ENCODE measurements around the gene USF3. TPM values are rescaled to one million over a fixed set of nuclear protein-coding genes. Genes with fewer than 3 reads are reported as not detected.

USF3 gene
- total and polyA plus RNA-seq, 2 experiments from 2014 or later = 10.1 to 23.5 TPM

- H3K4me3 Mint-ChIP-seq = no peak overlapping the region
- H3K36me3 ChIP-seq (ENCODE audit: insufficient read depth) = peaks cover 24% of the 10 kb centered on the region; the same call in 1 of the 2 replicates
- no peak overlapping the region for H3K27ac ChIP-seq (ENCODE audit: low read depth)
- 0 out of 2 replicates have a peak, but pooled peaks cover 5% of the 10 kb centered on the region for H3K79me2 ChIP-seq (replicated peaks; ENCODE audit: insufficient read depth)
- H3K27ac Mint-ChIP-seq = no peak overlapping the region
- no peaks in the 10 kb centered on the region for H3K9me3 Mint-ChIP-seq
- DNase-seq (ENCODE audit: low spot score) (no peak), ATAC-seq (peak; percentile 67)
- peaks cover 42% of the 10 kb centered on the region for H3K36me3 Mint-ChIP-seq (ENCODE audit: low read depth)
- no peak overlapping the region for H3K4me3 ChIP-seq
- H3K4me2 ChIP-seq = no peak overlapping the region
- TF ChIP-seq CREB1 (CRISPR knock-in tag; IDR thresholded peaks at IDR 0.05; ENCODE audit: low read depth) = no peak
- TF ChIP-seq ZNF114 (CRISPR knock-in tag; IDR thresholded peaks at IDR 0.05) = no peak
- TF ChIP-seq NANOG (IDR thresholded peaks at IDR 0.05; ENCODE audit: borderline replicate concordance) = no peak
- TF ChIP-seq, protein P1, sequence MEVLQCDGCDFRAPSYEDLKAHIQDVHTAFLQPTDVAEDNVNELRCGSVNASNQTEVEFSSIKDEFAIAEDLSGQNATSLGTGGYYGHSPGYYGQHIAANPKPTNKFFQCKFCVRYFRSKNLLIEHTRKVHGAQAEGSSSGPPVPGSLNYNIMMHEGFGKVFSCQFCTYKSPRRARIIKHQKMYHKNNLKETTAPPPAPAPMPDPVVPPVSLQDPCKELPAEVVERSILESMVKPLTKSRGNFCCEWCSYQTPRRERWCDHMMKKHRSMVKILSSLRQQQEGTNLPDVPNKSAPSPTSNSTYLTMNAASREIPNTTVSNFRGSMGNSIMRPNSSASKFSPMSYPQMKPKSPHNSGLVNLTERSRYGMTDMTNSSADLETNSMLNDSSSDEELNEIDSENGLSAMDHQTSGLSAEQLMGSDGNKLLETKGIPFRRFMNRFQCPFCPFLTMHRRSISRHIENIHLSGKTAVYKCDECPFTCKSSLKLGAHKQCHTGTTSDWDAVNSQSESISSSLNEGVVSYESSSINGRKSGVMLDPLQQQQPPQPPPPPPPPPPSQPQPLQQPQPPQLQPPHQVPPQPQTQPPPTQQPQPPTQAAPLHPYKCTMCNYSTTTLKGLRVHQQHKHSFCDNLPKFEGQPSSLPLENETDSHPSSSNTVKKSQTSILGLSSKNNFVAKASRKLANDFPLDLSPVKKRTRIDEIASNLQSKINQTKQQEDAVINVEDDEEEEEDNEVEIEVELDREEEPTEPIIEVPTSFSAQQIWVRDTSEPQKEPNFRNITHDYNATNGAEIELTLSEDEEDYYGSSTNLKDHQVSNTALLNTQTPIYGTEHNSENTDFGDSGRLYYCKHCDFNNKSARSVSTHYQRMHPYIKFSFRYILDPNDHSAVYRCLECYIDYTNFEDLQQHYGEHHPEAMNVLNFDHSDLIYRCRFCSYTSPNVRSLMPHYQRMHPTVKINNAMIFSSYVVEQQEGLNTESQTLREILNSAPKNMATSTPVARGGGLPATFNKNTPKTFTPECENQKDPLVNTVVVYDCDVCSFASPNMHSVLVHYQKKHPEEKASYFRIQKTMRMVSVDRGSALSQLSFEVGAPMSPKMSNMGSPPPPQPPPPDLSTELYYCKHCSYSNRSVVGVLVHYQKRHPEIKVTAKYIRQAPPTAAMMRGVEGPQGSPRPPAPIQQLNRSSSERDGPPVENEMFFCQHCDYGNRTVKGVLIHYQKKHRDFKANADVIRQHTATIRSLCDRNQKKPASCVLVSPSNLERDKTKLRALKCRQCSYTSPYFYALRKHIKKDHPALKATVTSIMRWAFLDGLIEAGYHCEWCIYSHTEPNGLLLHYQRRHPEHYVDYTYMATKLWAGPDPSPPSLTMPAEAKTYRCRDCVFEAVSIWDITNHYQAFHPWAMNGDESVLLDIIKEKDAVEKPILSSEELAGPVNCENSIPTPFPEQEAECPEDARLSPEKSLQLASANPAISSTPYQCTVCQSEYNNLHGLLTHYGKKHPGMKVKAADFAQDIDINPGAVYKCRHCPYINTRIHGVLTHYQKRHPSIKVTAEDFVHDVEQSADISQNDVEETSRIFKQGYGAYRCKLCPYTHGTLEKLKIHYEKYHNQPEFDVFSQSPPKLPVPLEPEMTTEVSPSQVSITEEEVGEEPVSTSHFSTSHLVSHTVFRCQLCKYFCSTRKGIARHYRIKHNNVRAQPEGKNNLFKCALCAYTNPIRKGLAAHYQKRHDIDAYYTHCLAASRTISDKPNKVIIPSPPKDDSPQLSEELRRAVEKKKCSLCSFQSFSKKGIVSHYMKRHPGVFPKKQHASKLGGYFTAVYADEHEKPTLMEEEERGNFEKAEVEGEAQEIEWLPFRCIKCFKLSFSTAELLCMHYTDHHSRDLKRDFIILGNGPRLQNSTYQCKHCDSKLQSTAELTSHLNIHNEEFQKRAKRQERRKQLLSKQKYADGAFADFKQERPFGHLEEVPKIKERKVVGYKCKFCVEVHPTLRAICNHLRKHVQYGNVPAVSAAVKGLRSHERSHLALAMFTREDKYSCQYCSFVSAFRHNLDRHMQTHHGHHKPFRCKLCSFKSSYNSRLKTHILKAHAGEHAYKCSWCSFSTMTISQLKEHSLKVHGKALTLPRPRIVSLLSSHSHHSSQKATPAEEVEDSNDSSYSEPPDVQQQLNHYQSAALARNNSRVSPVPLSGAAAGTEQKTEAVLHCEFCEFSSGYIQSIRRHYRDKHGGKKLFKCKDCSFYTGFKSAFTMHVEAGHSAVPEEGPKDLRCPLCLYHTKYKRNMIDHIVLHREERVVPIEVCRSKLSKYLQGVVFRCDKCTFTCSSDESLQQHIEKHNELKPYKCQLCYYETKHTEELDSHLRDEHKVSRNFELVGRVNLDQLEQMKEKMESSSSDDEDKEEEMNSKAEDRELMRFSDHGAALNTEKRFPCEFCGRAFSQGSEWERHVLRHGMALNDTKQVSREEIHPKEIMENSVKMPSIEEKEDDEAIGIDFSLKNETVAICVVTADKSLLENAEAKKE (CRISPR knock-in tag; IDR thresholded peaks at IDR 0.05) = no peak
- TF ChIP-seq, protein P2, sequence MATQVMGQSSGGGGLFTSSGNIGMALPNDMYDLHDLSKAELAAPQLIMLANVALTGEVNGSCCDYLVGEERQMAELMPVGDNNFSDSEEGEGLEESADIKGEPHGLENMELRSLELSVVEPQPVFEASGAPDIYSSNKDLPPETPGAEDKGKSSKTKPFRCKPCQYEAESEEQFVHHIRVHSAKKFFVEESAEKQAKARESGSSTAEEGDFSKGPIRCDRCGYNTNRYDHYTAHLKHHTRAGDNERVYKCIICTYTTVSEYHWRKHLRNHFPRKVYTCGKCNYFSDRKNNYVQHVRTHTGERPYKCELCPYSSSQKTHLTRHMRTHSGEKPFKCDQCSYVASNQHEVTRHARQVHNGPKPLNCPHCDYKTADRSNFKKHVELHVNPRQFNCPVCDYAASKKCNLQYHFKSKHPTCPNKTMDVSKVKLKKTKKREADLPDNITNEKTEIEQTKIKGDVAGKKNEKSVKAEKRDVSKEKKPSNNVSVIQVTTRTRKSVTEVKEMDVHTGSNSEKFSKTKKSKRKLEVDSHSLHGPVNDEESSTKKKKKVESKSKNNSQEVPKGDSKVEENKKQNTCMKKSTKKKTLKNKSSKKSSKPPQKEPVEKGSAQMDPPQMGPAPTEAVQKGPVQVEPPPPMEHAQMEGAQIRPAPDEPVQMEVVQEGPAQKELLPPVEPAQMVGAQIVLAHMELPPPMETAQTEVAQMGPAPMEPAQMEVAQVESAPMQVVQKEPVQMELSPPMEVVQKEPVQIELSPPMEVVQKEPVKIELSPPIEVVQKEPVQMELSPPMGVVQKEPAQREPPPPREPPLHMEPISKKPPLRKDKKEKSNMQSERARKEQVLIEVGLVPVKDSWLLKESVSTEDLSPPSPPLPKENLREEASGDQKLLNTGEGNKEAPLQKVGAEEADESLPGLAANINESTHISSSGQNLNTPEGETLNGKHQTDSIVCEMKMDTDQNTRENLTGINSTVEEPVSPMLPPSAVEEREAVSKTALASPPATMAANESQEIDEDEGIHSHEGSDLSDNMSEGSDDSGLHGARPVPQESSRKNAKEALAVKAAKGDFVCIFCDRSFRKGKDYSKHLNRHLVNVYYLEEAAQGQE (IDR thresholded peaks at IDR 0.05; ENCODE audit: unreplicated experiment) = no peak
- no peak for TF ChIP-seq JUNB (IDR thresholded peaks at IDR 0.05; ENCODE audit: unreplicated experiment)
- no peak for TF ChIP-seq STAT1 (IDR thresholded peaks at IDR 0.05; ENCODE audit: unreplicated experiment)
- TF ChIP-seq ZNF331 (CRISPR knock-in tag; IDR thresholded peaks at IDR 0.05; ENCODE audit: low read depth) = no peak
- no peak for TF ChIP-seq EZH2phosphoT487 (IDR thresholded peaks at IDR 0.05; ENCODE audit: unreplicated experiment)
- no peak for TF ChIP-seq CTCF (conservative IDR thresholded peaks at IDR 0.05; ENCODE audit: low read depth in 2 of 2)
- TF ChIP-seq, protein P3, sequence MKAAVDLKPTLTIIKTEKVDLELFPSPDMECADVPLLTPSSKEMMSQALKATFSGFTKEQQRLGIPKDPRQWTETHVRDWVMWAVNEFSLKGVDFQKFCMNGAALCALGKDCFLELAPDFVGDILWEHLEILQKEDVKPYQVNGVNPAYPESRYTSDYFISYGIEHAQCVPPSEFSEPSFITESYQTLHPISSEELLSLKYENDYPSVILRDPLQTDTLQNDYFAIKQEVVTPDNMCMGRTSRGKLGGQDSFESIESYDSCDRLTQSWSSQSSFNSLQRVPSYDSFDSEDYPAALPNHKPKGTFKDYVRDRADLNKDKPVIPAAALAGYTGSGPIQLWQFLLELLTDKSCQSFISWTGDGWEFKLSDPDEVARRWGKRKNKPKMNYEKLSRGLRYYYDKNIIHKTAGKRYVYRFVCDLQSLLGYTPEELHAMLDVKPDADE (IDR thresholded peaks at IDR 0.05) = no peak
- no peak for TF ChIP-seq EZH2 (IDR thresholded peaks at IDR 0.05; ENCODE audit: low read depth, unreplicated experiment)
- no peak for TF ChIP-seq POLR2AphosphoS5 (IDR thresholded peaks at IDR 0.05; ENCODE audit: low read depth)
- H3K27me3 ChIP-seq (ENCODE audit: insufficient read depth) = no peaks in the 10 kb centered on the region
- no peaks in the 10 kb centered on the region for H3K4me1 Mint-ChIP-seq
- peaks cover 7% of the 10 kb centered on the region for H3K27me3 Mint-ChIP-seq (ENCODE audit: insufficient read depth, low read depth, poor library complexity)
- 0 out of 2 replicates have a peak, but pooled peaks cover 4% of the 10 kb centered on the region for H4K20me1 ChIP-seq (replicated peaks; ENCODE audit: insufficient read depth)
- H3F3A ChIP-seq (replicated peaks; ENCODE audit: low read depth) = no peaks in the 10 kb centered on the region
- no peaks in the 10 kb centered on the region for H3K4me1 ChIP-seq (ENCODE audit: insufficient read depth)
- no peaks in the 10 kb centered on the region for H3K9me2 ChIP-seq (ENCODE audit: insufficient read depth)
- H2AFZ ChIP-seq = no peak overlapping the region
These were observed 21.4 kb upstream of the USF3 start for GRCh38 chr3:113717818-113718217.
